ENCODE data around the gene CRIM1. TPM values are rescaled to one million over a fixed set of nuclear protein-coding genes. Genes with fewer than 3 reads are reported as not detected.

The CRIM1 gene
- total RNA-seq, 1 experiment from 2014 or later: 46.5 TPM

DNA sequence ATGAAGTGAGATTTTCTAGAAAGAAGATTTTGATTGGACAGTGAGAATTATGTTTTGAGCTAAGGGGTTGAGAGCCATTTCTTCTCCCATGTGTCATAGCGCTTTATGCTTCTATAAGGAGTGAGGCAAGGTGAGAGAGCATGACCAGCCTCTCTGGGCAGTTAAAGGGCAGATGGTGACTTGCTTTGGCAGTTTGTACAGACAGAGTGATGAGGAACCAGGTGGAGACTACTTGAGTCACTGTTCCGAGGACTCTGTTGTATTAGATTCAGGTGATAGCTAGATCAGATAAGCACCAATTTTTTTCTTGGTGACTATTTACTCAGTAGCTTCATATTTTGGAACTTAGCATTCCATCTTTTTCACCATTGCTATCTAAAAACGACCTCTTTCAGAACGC, 4.5 kb downstream of the CRIM1 start:
- no peaks in the 10 kb centered on the region for H3K36me3 ChIP-seq (ENCODE audit: insufficient read depth, low read length, poor library complexity, severe bottlenecking)
- no peak overlapping the region for H3K27ac ChIP-seq (ENCODE audit: low read depth, low read length, poor library complexity, severe bottlenecking)
- no peak overlapping the region for H3K4me3 ChIP-seq (ENCODE audit: low read depth, low read length, poor library complexity, severe bottlenecking)
- no peak for DNase-seq (ENCODE audit: low spot score)
- no peaks in the 10 kb centered on the region for H3K9me3 ChIP-seq (ENCODE audit: low read depth, low read length, poor library complexity, severe bottlenecking)
- POLR2A ChIA-PET (ENCODE audit: low non-redundant PET): no interaction called here
- no peak for TF ChIP-seq EZH2 (IDR thresholded peaks at IDR 0.05; ENCODE audit: borderline replicate concordance, low read depth, low read length, poor library complexity, severe bottlenecking)
- TF ChIP-seq, protein P1, sequence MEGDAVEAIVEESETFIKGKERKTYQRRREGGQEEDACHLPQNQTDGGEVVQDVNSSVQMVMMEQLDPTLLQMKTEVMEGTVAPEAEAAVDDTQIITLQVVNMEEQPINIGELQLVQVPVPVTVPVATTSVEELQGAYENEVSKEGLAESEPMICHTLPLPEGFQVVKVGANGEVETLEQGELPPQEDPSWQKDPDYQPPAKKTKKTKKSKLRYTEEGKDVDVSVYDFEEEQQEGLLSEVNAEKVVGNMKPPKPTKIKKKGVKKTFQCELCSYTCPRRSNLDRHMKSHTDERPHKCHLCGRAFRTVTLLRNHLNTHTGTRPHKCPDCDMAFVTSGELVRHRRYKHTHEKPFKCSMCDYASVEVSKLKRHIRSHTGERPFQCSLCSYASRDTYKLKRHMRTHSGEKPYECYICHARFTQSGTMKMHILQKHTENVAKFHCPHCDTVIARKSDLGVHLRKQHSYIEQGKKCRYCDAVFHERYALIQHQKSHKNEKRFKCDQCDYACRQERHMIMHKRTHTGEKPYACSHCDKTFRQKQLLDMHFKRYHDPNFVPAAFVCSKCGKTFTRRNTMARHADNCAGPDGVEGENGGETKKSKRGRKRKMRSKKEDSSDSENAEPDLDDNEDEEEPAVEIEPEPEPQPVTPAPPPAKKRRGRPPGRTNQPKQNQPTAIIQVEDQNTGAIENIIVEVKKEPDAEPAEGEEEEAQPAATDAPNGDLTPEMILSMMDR (conservative IDR thresholded peaks at IDR 0.05; ENCODE audit: low read depth, low read length): no peak
- H3K27me3 ChIP-seq (replicated peaks; ENCODE audit: insufficient read depth, low read depth, low read length, poor library complexity): no peaks in the 10 kb centered on the region
- peaks cover 44% of the 10 kb centered on the region for H3K4me1 ChIP-seq (ENCODE audit: insufficient read depth, low read length, poor library complexity, severe bottlenecking)
- no TSS peak for BruUV-seq (replicated peaks)
- CTCF ChIA-PET: no interaction called here
- intact Hi-C loops (cut with micrococcal nuclease; ENCODE audit: unreplicated experiment): no loop called here

DNA sequence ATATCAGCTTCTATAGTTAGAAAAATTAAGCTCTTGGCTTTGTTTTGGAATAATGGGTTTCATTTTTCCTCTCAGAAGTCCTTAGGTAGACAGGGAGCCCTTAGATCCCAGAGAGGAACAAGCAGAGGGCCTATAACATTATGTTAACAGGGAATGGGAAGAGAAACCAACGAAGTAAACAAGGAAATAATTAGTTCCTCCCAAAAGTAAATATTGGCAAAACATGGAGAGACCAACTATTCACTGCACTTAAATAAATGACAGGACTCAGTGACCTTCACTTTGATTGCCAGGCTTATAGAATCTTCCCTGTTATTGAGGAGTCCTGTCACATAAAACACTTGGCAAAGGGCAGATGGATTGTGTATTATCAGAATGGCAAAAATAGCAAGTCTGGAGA, 5.3 kb downstream of the CRIM1 start:
- CTCF ChIA-PET: no interaction called here

DNA sequence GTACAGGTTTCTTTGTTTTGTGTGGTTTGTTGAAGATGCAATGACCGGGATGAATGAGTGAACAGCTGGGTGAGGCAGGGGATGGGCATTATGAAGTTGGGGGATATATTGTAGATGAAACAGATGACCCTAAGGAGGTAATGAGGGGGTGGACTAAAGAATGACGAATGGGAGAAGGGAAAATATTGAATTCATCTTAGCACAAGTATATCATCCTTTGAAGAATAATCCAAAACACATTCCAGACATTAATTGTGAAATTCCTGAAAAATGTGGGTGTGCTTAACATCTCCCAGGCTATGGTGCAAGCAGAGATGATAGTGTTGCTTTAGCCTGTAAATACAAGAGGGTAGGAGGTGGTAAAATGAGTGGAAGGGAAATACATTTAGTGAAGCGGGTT, 5.8 kb downstream of the CRIM1 start:
- H3K4me1 ChIP-seq (ENCODE audit: insufficient read depth, low read length, poor library complexity, severe bottlenecking): peaks cover 49% of the 10 kb centered on the region
- H3K27me3 ChIP-seq (replicated peaks; ENCODE audit: insufficient read depth, low read depth, low read length, poor library complexity): no peaks in the 10 kb centered on the region
- ChIA-PET POLR2A (ENCODE audit: low non-redundant PET) (no interaction called here), CTCF (no interaction called here)
- no peak overlapping the region for H3K4me3 ChIP-seq (ENCODE audit: low read depth, low read length, poor library complexity, severe bottlenecking)
- BruUV-seq (replicated peaks): no TSS peak
- no peak for DNase-seq (ENCODE audit: low spot score)
- no peaks in the 10 kb centered on the region for H3K9me3 ChIP-seq (ENCODE audit: low read depth, low read length, poor library complexity, severe bottlenecking)
- TF ChIP-seq, protein P1 (conservative IDR thresholded peaks at IDR 0.05; ENCODE audit: low read depth, low read length): no peak
- no peak for TF ChIP-seq EZH2 (IDR thresholded peaks at IDR 0.05; ENCODE audit: borderline replicate concordance, low read depth, low read length, poor library complexity, severe bottlenecking)
- intact Hi-C loops (cut with micrococcal nuclease; ENCODE audit: unreplicated experiment): no loop called here
- H3K27ac ChIP-seq (ENCODE audit: low read depth, low read length, poor library complexity, severe bottlenecking): no peak overlapping the region
- no peaks in the 10 kb centered on the region for H3K36me3 ChIP-seq (ENCODE audit: insufficient read depth, low read length, poor library complexity, severe bottlenecking)

More for the DNA sequence above, 5.3 kb downstream of the CRIM1 start:
- no TSS peak for BruUV-seq (replicated peaks)
- intact Hi-C loops (cut with micrococcal nuclease; ENCODE audit: unreplicated experiment): no loop called here
- Histone ChIP-seq H3K4me1 (ENCODE audit: insufficient read depth, low read length, poor library complexity, severe bottlenecking) (peaks cover 49% of the 10 kb centered on the region), H3K4me3 (ENCODE audit: low read depth, low read length, poor library complexity, severe bottlenecking) (no peak overlapping the region), H3K27me3 (replicated peaks; ENCODE audit: insufficient read depth, low read depth, low read length, poor library complexity) (no peaks in the 10 kb centered on the region), H3K27ac (ENCODE audit: low read depth, low read length, poor library complexity, severe bottlenecking) (no peak overlapping the region), H3K9me3 (ENCODE audit: low read depth, low read length, poor library complexity, severe bottlenecking) (no peaks in the 10 kb centered on the region), H3K36me3 (ENCODE audit: insufficient read depth, low read length, poor library complexity, severe bottlenecking) (no peaks in the 10 kb centered on the region)
- TF ChIP-seq, protein P1 (conservative IDR thresholded peaks at IDR 0.05; ENCODE audit: low read depth, low read length): no peak
- no peak for TF ChIP-seq EZH2 (IDR thresholded peaks at IDR 0.05; ENCODE audit: borderline replicate concordance, low read depth, low read length, poor library complexity, severe bottlenecking)
- POLR2A ChIA-PET (ENCODE audit: low non-redundant PET): no interaction called here
- DNase-seq (ENCODE audit: low spot score): no peak

All from A673 (cell line).